Stomach (tissue), 9 donors: ENCODE results near the gene FOSL2. TPM values are rescaled to one million over a fixed set of nuclear protein-coding genes. Genes with fewer than 3 reads are reported as not detected.

Experiments
- DNase-seq, 2 donors: peaks; one replicate each; pipeline versions ENCODE4 v3.0.0 to v3.0.0-alpha.2; 2013 to 2019
- H3K27ac ChIP-seq, 5 donors: fragments of 200-600 bp in 4 of 5; sonication (generic) in 4 of 5; one replicate each; pipeline ENCODE4 v1.5.1; 2013 to 2019; ENCODE audit warnings: mild to moderate bottlenecking in 1 of 5, moderate library complexity in 1 of 5
- H3K27me3 ChIP-seq, 3 donors: fragments of 200-600 bp; sonication (generic); one replicate each; pipeline ENCODE4 v1.5.1; 2017 to 2019; ENCODE audit warnings: mixed run types in 1 of 3
- H3K36me3 ChIP-seq, 4 donors: fragments of 200-600 bp; sonication (generic); 1 replicate in 3 of 4; 2 replicates in 1 of 4; pipeline ENCODE4 v1.5.1; 2016 to 2019
- H3K4me1 ChIP-seq, 4 donors: fragments of 200-600 bp; sonication (generic); one replicate each; pipeline ENCODE4 v1.5.1; 2016 to 2019
- H3K4me3 ChIP-seq, 4 donors: fragments of 200-600 bp; sonication (generic) in 3 of 4; one replicate each; pipeline ENCODE4 v1.5.1; 2016 to 2019; ENCODE audit warnings: mild to moderate bottlenecking in 1 of 4
- H3K9me3 ChIP-seq, 4 donors: fragments of 200-600 bp; sonication (generic); one replicate each; pipeline ENCODE4 v1.5.1; 2016 to 2019
- EP300 ChIP-seq: sonication (generic); formaldehyde crosslinking; IDR thresholded peaks from one replicate; pipeline ENCODE4 v1.6.1; 2017; ENCODE audit warnings: antibody characterized with exemption
- POLR2A ChIP-seq, 4 donors: fragments of 450-650 bp; IDR thresholded peaks; one replicate each; pipeline ENCODE4 v1.6.1; 2016; ENCODE audit warnings: antibody characterized with exemption in 4 of 4, control low read depth in 2 of 4, mild to moderate bottlenecking in 1 of 4, moderate library complexity in 1 of 4
- POLR2AphosphoS5 ChIP-seq, 3 donors: sonication (generic); formaldehyde crosslinking; IDR thresholded peaks; one replicate each; pipeline ENCODE4 v1.6.1; 2016; ENCODE audit warnings: antibody characterized with exemption in 3 of 3
- WGBS, 5 donors: extraction: QIAGEN DNeasy Blood & Tissue Kit in 3 of 5; methylation state at CpG; one replicate each; pipeline versions ENCODE4 v1.1.5 to v1.1.7; 2013 to 2018; 5-methylcytosine and 5-hydroxymethylcytosine counted together
- intact Hi-C: fragments of 100-400 bp; cut with DNase I; formaldehyde crosslinking; loops from one replicate; pipeline ENCODE4 v1.15.1; 2023; ENCODE audit warnings: low total_unique reads
- polyA plus RNA-seq, 3 donors: library from polyadenylated mRNA; stranded (reverse); fragments of 200-250 nt; gene quantifications; one replicate each; pipeline ENCODE4 v1.2.3, GENCODE V29; 2013
- total RNA-seq, 5 donors: library from RNA; depleted of rRNA; stranded (reverse); fragments of >200 nt; gene quantifications; one replicate each; pipeline versions ENCODE4 v1.1.0 to v1.2.3, GENCODE V29; 2014 to 2016
- TF ChIP-seq, protein P1 (sequence below), 7 experiments: fragments of 450-650 bp in 4 of 7; fragments of 200-600 bp in 3 of 7; sonication (generic) in 3 of 7; IDR thresholded peaks; one replicate each; pipeline ENCODE4 v1.5.1; 2016 to 2019; ENCODE audit warnings: antibody characterized with exemption in 7 of 7, control low read depth in 2 of 7, mild to moderate bottlenecking in 1 of 7
- donor health status: healthy with polysubstance abuse.
- donor health status: Bipolar disorder and iron deficiency.
- donor health status: healthy.

The FOSL2 gene
- total and polyA plus RNA-seq, 8 donors, result 24.4 to 227 (median 71.2) TPM

DNA sequence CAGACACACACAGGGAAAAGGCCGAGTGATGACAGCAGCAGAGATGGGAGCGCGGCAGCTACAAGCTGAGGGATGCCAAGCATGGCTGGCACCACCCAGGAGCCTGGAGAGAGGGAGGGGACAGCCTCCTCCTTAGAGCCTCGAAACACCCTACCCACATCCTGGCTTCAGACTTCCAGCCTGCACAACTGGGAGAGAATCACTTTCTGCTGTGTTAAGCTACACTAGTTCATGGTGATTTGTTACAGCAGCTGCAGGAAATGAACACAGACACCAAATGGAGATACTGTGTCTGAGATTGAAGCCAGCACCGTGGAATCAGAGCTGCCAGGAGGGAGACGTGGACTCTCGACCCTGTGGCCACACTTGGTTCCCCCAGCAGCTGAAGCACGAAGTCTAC is 27.5 kb upstream of the FOSL2 start:
- H3K4me1 ChIP-seq, result peaks cover 46 to 91% (median 51%) of the 10 kb centered on the region in 4 donors
- TF ChIP-seq POLR2A (IDR thresholded peaks at IDR 0.05) (no peak), EP300 (no peak), POLR2AphosphoS5 (IDR thresholded peaks at IDR 0.05) (no peak)
- TF ChIP-seq, protein P1, sequence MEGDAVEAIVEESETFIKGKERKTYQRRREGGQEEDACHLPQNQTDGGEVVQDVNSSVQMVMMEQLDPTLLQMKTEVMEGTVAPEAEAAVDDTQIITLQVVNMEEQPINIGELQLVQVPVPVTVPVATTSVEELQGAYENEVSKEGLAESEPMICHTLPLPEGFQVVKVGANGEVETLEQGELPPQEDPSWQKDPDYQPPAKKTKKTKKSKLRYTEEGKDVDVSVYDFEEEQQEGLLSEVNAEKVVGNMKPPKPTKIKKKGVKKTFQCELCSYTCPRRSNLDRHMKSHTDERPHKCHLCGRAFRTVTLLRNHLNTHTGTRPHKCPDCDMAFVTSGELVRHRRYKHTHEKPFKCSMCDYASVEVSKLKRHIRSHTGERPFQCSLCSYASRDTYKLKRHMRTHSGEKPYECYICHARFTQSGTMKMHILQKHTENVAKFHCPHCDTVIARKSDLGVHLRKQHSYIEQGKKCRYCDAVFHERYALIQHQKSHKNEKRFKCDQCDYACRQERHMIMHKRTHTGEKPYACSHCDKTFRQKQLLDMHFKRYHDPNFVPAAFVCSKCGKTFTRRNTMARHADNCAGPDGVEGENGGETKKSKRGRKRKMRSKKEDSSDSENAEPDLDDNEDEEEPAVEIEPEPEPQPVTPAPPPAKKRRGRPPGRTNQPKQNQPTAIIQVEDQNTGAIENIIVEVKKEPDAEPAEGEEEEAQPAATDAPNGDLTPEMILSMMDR (IDR thresholded peaks at IDR 0.05), result no peak
- intact Hi-C loops, result no loop called here
- H3K27ac ChIP-seq, result peak overlapping the region in 4 of 5 donors; percentile 28 to 90 (median 82)
- no peaks in the 10 kb centered on the region for H3K36me3 ChIP-seq
- no peaks in the 10 kb centered on the region for H3K27me3 ChIP-seq
- H3K4me3 ChIP-seq, result no peak overlapping the region
- peak in 1 of 2 donors; percentile 57 for DNase-seq
- no peaks in the 10 kb centered on the region for H3K9me3 ChIP-seq
- 52 to 81% (median 63%) methylated on average over 8 of the region's 8 CpGs for WGBS, 5 donors

DNA sequence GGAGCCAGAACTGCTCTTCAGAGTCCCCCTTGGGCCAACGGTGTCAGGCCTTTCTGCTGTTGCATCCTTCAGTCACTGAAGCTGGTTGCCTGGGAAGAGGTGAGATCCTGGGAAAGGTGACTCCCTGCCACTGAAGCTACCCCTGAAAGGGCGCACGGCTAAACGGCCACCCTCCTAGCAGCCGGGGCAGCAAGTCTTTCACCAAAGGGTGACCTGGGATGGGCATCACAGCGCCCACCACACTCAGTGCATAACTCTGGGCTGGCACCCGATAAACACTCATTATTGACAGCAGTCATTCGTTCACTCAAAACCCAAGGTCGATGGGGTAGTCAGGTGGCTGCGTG is 26.5 kb upstream of the FOSL2 start:
- Histone ChIP-seq H3K9me3 (no peaks in the 10 kb centered on the region), H3K27ac (peak overlapping the region; percentile 77 to 90 (median 83)), H3K4me3 (no peak overlapping the region), H3K27me3 (no peaks in the 10 kb centered on the region), H3K4me1 (peaks cover 45 to 91% (median 52%) of the 10 kb centered on the region in 4 donors), H3K36me3 (no peaks in the 10 kb centered on the region)
- 44 to 80% (median 48%) methylated on average over 6 to 10 of the region's 10 CpGs for WGBS, 5 donors
- no peak for DNase-seq
- intact Hi-C loops, result no loop called here
- TF ChIP-seq, protein P1 (IDR thresholded peaks at IDR 0.05), result no peak

DNA sequence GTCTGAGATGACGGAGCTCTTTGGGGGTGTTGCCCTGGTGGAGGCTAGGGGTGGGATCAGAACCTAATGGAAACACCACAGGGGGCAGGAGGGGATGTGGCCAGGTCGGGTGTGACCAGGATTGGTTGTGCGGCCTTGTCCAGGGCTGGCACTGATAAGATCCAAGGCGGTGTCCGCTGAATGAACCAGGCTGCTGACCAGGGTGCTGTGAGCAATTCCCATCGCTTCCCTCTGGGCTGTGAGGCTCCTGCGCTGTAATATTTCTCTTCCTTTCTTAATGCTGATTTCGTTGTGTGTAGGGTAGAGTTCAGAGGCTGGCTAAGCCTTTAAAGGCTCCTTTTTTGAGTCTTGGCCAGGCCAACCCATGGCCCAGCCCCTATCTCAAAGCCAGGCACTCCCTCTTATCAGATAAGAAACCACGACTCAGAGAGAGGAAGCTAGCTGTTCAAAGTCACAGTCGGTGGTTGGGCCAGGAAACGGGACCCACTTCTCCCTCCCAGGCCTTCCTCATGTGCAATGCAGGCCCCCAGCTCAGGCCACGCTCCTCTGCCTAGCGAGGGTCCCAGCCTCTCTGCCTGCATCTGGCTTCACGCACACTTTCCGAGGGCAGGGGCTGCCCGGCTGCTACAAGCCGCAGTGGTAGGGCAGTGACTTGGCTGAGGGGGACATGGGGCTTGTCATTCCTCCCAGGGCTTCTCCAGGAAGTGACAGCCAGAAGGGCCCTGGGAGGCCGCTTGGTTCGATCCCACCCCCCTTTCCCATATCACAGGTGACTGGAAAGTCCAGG is 26.0 kb upstream of the FOSL2 start:
- Histone ChIP-seq H3K36me3 (no peaks in the 10 kb centered on the region), H3K27ac (peak overlapping the region; percentile 77 to 90 (median 83)), H3K27me3 (no peaks in the 10 kb centered on the region), H3K9me3 (no peaks in the 10 kb centered on the region), H3K4me1 (peaks cover 43 to 88% (median 53%) of the 10 kb centered on the region in 4 donors), H3K4me3 (no peak overlapping the region)
- peak; percentile 83 to 84 for DNase-seq
- TF ChIP-seq, protein P1 (IDR thresholded peaks at IDR 0.05), result no peak
- TF ChIP-seq EP300 (no peak), POLR2A (IDR thresholded peaks at IDR 0.05) (peak in 1 of 4 donors; percentile 36), POLR2AphosphoS5 (IDR thresholded peaks at IDR 0.05) (peak; percentile 19 to 80 (median 80))
- 20 to 43% (median 35%) methylated on average over 11 to 19 of the region's 19 CpGs for WGBS, 5 donors
- intact Hi-C loops, result no loop called here

- WGBS, 5 donors, result 73 to 78% (median 73%) methylated on average over 18 to 19 of the region's 19 CpGs
- peaks cover 43 to 81% (median 53%) of the 10 kb centered on the region in 4 donors for H3K4me1 ChIP-seq
- intact Hi-C loops, result no loop called here
- no peaks in the 10 kb centered on the region for H3K9me3 ChIP-seq
- H3K36me3 ChIP-seq, result no peaks in the 10 kb centered on the region
- H3K27me3 ChIP-seq, result no peaks in the 10 kb centered on the region
- H3K4me3 ChIP-seq, result no peak overlapping the region
- peak overlapping the region; percentile 77 to 90 (median 83) for H3K27ac ChIP-seq
- TF ChIP-seq, protein P1 (IDR thresholded peaks at IDR 0.05), result no peak
- peak in 1 of 2 donors; percentile 78 for DNase-seq
Measured at GRCh38 chr2:28367667-28368356, 24.8 kb upstream of the FOSL2 start.
